ENCODE data around the gene C1QTNF12. TPM values are rescaled to one million over a fixed set of nuclear protein-coding genes. Genes with fewer than 3 reads are reported as not detected.

The C1QTNF12 gene
- total RNA-seq, 1 experiment from 2014 or later = 0.57 TPM

GRCh38 chr1:1228596-1229321 lies 17.8 kb downstream of the C1QTNF12 start:
- no peak for DNase-seq (ENCODE audit: low read depth)

GRCh38 chr1:1228187-1228586 lies 18.3 kb downstream of the C1QTNF12 start:
- no peak for DNase-seq (ENCODE audit: low read depth)

GRCh38 chr1:1227386-1227785 lies 19.1 kb downstream of the C1QTNF12 start:
- no peak for DNase-seq (ENCODE audit: low read depth)

- no peak for DNase-seq (ENCODE audit: low read depth)
These were observed 19.8 kb downstream of the C1QTNF12 start for GRCh38 chr1:1226566-1227362.

- no peak for DNase-seq (ENCODE audit: low read depth)
These were observed 20.6 kb downstream of the C1QTNF12 start for GRCh38 chr1:1225913-1226312.

- no peak for DNase-seq (ENCODE audit: low read depth)
These were observed 21.2 kb downstream of the C1QTNF12 start for GRCh38 chr1:1225238-1225845.

- DNase-seq (ENCODE audit: low read depth) = no peak
These were observed 22.6 kb downstream of the C1QTNF12 start for GRCh38 chr1:1223891-1224290.

GRCh38 chr1:1223321-1223720 lies 23.2 kb downstream of the C1QTNF12 start:
- no peak for DNase-seq (ENCODE audit: low read depth)

- DNase-seq (ENCODE audit: low read depth) = no peak
These were observed 23.8 kb downstream of the C1QTNF12 start for GRCh38 chr1:1222575-1223225.

- DNase-seq (ENCODE audit: low read depth) = no peak
These were observed 24.5 kb downstream of the C1QTNF12 start for GRCh38 chr1:1221887-1222574.

GRCh38 chr1:1220197-1220596 lies 26.3 kb downstream of the C1QTNF12 start:
- DNase-seq (ENCODE audit: low read depth) = no peak

GRCh38 chr1:1219341-1219740 lies 27.2 kb downstream of the C1QTNF12 start:
- DNase-seq (ENCODE audit: low read depth) = no peak

- no peak for DNase-seq (ENCODE audit: low read depth)
These were observed 27.9 kb downstream of the C1QTNF12 start for GRCh38 chr1:1218524-1219200.

- DNase-seq (ENCODE audit: low read depth) = peak; percentile 31
These were observed 28.6 kb downstream of the C1QTNF12 start for GRCh38 chr1:1217621-1218523.

GRCh38 chr1:1216770-1217620 lies 29.5 kb downstream of the C1QTNF12 start:
- no peak for DNase-seq (ENCODE audit: low read depth)

GRCh38 chr1:1215881-1216605 lies 30.5 kb downstream of the C1QTNF12 start:
- DNase-seq (ENCODE audit: low read depth) = no peak

GRCh38 chr1:1215080-1215676 lies 31.3 kb downstream of the C1QTNF12 start:
- DNase-seq (ENCODE audit: low read depth) = no peak

All from LHCN-M2 (cell line).